Spleen (tissue), 11 donors: Measurements from ENCODE around the gene C4orf50. TPM values are rescaled to one million over a fixed set of nuclear protein-coding genes. Genes with fewer than 3 reads are reported as not detected.

Experiments
- DNase-seq: peaks from one replicate; pipeline ENCODE4 v3.0.0-alpha.2; 2020
- H3K27ac ChIP-seq, 8 donors: fragments of 200-600 bp; sonication (generic) in 7 of 8; 1 replicate in 4 of 8; 2 replicates in 4 of 8; pipeline versions ENCODE4 v1.5.0 to v1.8.0; 2016 to 2021; ENCODE audit warnings: inconsistent platforms in 4 of 8, mild to moderate bottlenecking in 4 of 8, moderate library complexity in 1 of 8
- H3K27me3 ChIP-seq, 7 donors: fragments of 200-600 bp; sonication (generic) in 6 of 7; replicated peaks in 1 of 7; 1 replicate in 4 of 7; 2 replicates in 3 of 7; pipeline versions ENCODE4 v1.5.0 to v1.8.0; 2016 to 2021; ENCODE audit warnings: inconsistent platforms in 3 of 7, mild to moderate bottlenecking in 1 of 7
- H3K36me3 ChIP-seq, 6 donors: fragments of 200-600 bp; sonication (generic) in 5 of 6; 1 replicate in 4 of 6; 2 replicates in 2 of 6; pipeline versions ENCODE4 v1.5.0 to v1.8.0; 2016 to 2021; ENCODE audit warnings: inconsistent platforms in 2 of 6
- H3K4me1 ChIP-seq, 6 donors: fragments of 200-600 bp; sonication (generic) in 5 of 6; 1 replicate in 3 of 6; 2 replicates in 3 of 6; pipeline versions ENCODE4 v1.5.0 to v1.8.0; 2016 to 2021; ENCODE audit warnings: inconsistent platforms in 3 of 6
- H3K4me3 ChIP-seq, 8 donors: fragments of 200-600 bp; sonication (generic) in 7 of 8; 1 replicate in 4 of 8; 2 replicates in 4 of 8; pipeline versions ENCODE4 v1.5.0 to v1.8.0; 2016 to 2021; ENCODE audit warnings: inconsistent platforms in 4 of 8, mild to moderate bottlenecking in 4 of 8, moderate library complexity in 2 of 8
- H3K9me3 ChIP-seq, 8 donors: fragments of 200-600 bp; sonication (generic) in 7 of 8; 1 replicate in 4 of 8; 2 replicates in 4 of 8; pipeline versions ENCODE4 v1.5.0 to v1.8.0; 2016 to 2021; ENCODE audit warnings: inconsistent platforms in 4 of 8
- POLR2A ChIP-seq, 3 donors: fragments of 450-650 bp; IDR thresholded peaks; one replicate each; pipeline ENCODE4 v1.5.1; 2017; ENCODE audit warnings: antibody characterized with exemption in 3 of 3, mild to moderate bottlenecking in 1 of 3
- POLR2AphosphoS5 ChIP-seq, 3 donors: sonication (generic); formaldehyde crosslinking; IDR thresholded peaks; one replicate each; pipeline ENCODE4 v1.5.1; 2017; ENCODE audit warnings: antibody characterized with exemption in 3 of 3
- WGBS, 5 donors: extraction: QIAGEN DNeasy Blood & Tissue Kit in 3 of 5; methylation state at CpG; one replicate each; pipeline versions ENCODE4 v1.1.5 to v1.1.7; 2013 to 2018; 5-methylcytosine and 5-hydroxymethylcytosine counted together
- intact Hi-C: fragments of 100-400 bp; cut with DNase I; formaldehyde crosslinking; loops from one replicate; pipeline ENCODE4 v1.15.0; 2023; ENCODE audit warnings: low total_unique reads
- polyA plus RNA-seq, 3 donors: library from polyadenylated mRNA; stranded (reverse); fragments of 200-250 nt; gene quantifications; one replicate each; pipeline ENCODE4 v1.2.1, GENCODE V29; 2013
- total RNA-seq, 7 donors: library from RNA; depleted of rRNA in 3 of 7; stranded (reverse); fragments of >200 nt in 3 of 7; fragmentation: NEBNext Ultra II Directional in 4 of 7; extraction: Animal tissue kit (Norgen Biotek cat#: 25700) in 4 of 7; gene quantifications; one replicate each; pipeline versions ENCODE4 v1.1.0 to v1.2.1, GENCODE V29; 2016 to 2021
- TF ChIP-seq, protein P1 (sequence below), 11 experiments: fragments of 200-600 bp in 7 of 11; fragments of 450-650 bp in 4 of 11; sonication (generic) in 4 of 11; IDR thresholded peaks in 8 of 11; conservative IDR thresholded peaks in 3 of 11; 1 replicate in 7 of 11; 2 replicates in 4 of 11; pipeline versions ENCODE4 v1.4.0 to v1.8.0; 2016 to 2021; ENCODE audit warnings: antibody characterized with exemption in 11 of 11, inconsistent platforms in 4 of 11, mild to moderate bottlenecking in 1 of 11
- donor health status: healthy with polysubstance abuse.
- donor health status: DM: no; HTN: no; CAD: no; lungs with moderate emphysema.
- donor health status: DM: no; HTN: no; CAD: no.
- donor health status: Bipolar disorder and iron deficiency.
- donor health status: healthy.
- donor health status: DM: no; HTN: no; CAD: no.
- donor health status: DM: yes; HTN: yes; CAD: no.

Gene C4orf50
- total and polyA plus RNA-seq, 10 donors: 0.02 to 2.5 (median 0.30) TPM

DNA sequence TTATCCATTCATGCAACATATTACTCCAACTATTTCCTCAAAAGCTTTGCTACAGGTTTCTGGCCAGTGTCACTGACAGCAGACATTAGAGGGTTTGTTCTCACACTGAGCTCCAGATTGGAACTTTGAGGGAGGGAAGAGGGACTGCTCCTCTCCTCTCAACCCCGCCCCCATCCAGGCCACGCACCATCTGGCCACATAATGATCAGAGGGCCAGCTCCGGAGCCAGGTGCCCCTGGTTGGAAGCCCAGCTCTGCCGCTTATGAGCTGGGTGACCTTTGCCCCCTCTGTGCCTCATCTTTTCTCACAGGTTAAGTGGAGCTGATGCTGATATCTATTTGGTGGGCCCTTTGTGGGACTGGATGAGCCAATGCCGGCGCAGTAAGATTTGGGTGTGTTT, 55.8 kb downstream of the C4orf50 start:
- Histone ChIP-seq H3K27ac (no peak overlapping the region), H3K27me3 (peaks cover 0 to 14% (median 0%) of the 10 kb centered on the region in 7 donors), H3K4me1 (peaks cover 0 to 8% (median 0%) of the 10 kb centered on the region in 6 donors), H3K4me3 (no peak overlapping the region), H3K36me3 (no peaks in the 10 kb centered on the region), H3K9me3 (no peaks in the 10 kb centered on the region)
- no peak for DNase-seq
- intact Hi-C loops: no loop called here
- TF ChIP-seq POLR2A (IDR thresholded peaks at IDR 0.05): no peak
- TF ChIP-seq, protein P1, sequence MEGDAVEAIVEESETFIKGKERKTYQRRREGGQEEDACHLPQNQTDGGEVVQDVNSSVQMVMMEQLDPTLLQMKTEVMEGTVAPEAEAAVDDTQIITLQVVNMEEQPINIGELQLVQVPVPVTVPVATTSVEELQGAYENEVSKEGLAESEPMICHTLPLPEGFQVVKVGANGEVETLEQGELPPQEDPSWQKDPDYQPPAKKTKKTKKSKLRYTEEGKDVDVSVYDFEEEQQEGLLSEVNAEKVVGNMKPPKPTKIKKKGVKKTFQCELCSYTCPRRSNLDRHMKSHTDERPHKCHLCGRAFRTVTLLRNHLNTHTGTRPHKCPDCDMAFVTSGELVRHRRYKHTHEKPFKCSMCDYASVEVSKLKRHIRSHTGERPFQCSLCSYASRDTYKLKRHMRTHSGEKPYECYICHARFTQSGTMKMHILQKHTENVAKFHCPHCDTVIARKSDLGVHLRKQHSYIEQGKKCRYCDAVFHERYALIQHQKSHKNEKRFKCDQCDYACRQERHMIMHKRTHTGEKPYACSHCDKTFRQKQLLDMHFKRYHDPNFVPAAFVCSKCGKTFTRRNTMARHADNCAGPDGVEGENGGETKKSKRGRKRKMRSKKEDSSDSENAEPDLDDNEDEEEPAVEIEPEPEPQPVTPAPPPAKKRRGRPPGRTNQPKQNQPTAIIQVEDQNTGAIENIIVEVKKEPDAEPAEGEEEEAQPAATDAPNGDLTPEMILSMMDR (IDR thresholded peaks at IDR 0.05 in 8 of 11, conservative IDR thresholded peaks at IDR 0.05 in 3 of 11): no peak
- TF ChIP-seq POLR2AphosphoS5 (IDR thresholded peaks at IDR 0.05): no peak
- 80 to 89% (median 82%) methylated on average over 6 of the region's 6 CpGs for WGBS, 5 donors

DNA sequence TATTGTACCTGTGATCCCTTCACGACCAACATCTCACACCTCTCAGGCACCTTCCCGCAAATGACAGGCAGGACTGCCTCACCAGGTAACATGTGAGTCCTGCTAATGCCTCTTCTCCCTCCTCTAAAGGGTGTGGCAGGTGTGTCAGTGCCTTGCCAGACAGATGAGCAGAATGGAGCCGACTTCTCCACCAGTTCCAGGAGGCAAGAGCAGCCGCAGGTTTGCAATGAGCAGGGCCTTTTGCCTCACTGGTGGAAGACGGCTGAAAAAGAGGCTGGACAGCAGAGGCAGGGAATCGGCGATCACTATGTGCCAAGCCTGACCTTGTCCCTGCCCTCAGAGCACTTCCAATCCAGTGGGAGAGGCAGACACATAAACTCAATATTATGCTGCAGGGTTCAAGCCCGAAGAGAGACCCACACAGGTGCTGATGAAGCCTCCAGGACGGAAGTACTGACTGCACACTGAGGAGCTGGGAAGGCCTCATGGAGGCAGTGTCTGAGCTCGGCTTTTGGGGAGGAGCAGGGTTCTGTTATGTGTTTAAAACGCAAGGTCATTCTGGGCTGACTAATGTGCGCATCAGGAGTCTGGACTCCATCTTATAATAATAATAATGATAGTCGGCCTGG, 57.9 kb downstream of the C4orf50 start:
- Histone ChIP-seq H3K9me3 (no peaks in the 10 kb centered on the region), H3K27ac (no peak overlapping the region), H3K27me3 (peaks cover 0 to 14% (median 0%) of the 10 kb centered on the region in 7 donors), H3K4me1 (peaks cover 0 to 27% (median 12%) of the 10 kb centered on the region in 6 donors), H3K36me3 (no peaks in the 10 kb centered on the region), H3K4me3 (no peak overlapping the region)
- intact Hi-C loops: no loop called here
- DNase-seq: no peak
- 84 to 92% (median 89%) methylated on average over 10 to 13 of the region's 13 CpGs for WGBS, 5 donors
- no peak for TF ChIP-seq POLR2AphosphoS5 (IDR thresholded peaks at IDR 0.05)
- no peak for TF ChIP-seq POLR2A (IDR thresholded peaks at IDR 0.05)
- TF ChIP-seq, protein P1 (IDR thresholded peaks at IDR 0.05 in 8 of 11, conservative IDR thresholded peaks at IDR 0.05 in 3 of 11): no peak

DNA sequence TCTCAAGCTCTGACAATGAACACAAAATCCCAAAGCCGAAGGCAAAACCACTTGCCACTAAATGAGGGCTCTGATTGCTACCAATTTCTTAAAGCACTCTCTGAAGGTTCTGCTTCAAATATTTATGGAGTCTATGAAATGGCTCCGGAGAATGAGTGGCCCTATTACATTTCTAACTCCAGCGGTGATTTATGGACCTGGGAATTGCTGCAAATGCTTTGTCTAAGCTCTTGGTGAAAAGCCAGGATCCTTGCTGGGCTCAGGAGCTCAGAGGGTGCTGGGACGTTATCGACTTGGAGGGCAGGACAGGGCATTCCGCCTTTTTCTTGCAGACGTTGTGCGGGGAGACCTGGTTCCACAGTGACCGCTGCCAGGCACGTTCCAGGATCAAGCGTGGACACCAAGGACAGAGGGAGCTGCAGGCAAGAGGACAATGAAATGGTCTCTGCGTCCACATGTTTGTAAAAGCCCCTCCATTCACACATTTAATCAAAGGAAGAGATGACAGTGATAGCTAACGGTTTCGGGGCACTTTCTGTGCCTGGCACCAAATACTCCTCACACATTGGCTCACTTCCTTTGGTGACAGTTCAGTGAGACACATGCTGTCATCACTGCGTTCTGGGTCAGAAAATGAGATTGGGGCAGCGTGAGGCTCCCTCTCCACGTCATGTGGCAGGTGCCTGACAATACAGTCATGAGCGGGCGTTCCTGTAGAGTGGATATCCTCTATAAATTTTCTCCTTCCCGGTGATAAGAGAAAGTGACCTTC, 58.8 kb downstream of the C4orf50 start:
- Histone ChIP-seq H3K4me3 (no peak overlapping the region), H3K27me3 (peaks cover 0 to 14% (median 0%) of the 10 kb centered on the region in 7 donors), H3K9me3 (no peaks in the 10 kb centered on the region), H3K36me3 (no peaks in the 10 kb centered on the region), H3K27ac (no peak overlapping the region), H3K4me1 (peaks cover 0 to 27% (median 12%) of the 10 kb centered on the region in 6 donors)
- WGBS, 5 donors: 57 to 73% (median 70%) methylated on average over 20 of the region's 20 CpGs
- TF ChIP-seq, protein P1 (IDR thresholded peaks at IDR 0.05 in 8 of 11, conservative IDR thresholded peaks at IDR 0.05 in 3 of 11): no peak
- TF ChIP-seq POLR2AphosphoS5 (IDR thresholded peaks at IDR 0.05) (no peak), POLR2A (IDR thresholded peaks at IDR 0.05) (no peak)
- intact Hi-C loops: no loop called here
- no peak for DNase-seq

DNA sequence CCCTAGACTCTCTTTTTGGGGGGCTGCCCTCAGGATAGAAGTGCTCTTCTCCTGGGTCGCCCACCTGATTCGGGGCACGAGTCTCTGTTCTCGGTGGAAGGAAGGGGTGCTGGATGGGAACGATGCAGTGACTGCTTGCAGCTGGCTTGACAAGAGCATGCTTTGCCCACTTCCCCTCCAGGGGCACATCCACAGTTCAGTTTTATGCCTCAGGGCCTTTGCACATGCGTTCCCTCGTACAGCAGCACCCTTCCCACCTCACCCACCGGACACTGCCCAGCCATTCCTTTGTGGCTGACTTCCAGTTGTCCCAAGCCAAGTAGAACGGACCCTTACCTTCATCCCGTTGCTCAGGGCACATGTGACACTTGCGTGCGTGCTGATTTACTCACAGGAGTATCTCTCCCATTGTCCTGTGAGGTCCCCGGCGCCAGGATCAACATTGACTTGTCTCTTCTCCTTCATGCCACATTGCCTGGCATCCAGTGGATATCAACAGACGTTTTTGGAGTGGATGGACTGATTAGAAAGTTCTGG, 60.0 kb downstream of the C4orf50 start:
- Histone ChIP-seq H3K36me3 (no peaks in the 10 kb centered on the region), H3K9me3 (no peaks in the 10 kb centered on the region), H3K4me1 (peaks cover 0 to 34% (median 14%) of the 10 kb centered on the region in 6 donors), H3K27ac (no peak overlapping the region), H3K4me3 (no peak overlapping the region), H3K27me3 (peaks cover 0 to 20% (median 0%) of the 10 kb centered on the region in 7 donors)
- WGBS, 5 donors: 83 to 93% (median 87%) methylated on average over 15 of the region's 15 CpGs
- no peak for TF ChIP-seq POLR2A (IDR thresholded peaks at IDR 0.05)
- no peak for TF ChIP-seq POLR2AphosphoS5 (IDR thresholded peaks at IDR 0.05)
- TF ChIP-seq, protein P1 (IDR thresholded peaks at IDR 0.05 in 8 of 11, conservative IDR thresholded peaks at IDR 0.05 in 3 of 11): no peak
- intact Hi-C loops: no loop called here
- DNase-seq: no peak
